T-helper 2 cell treated with Interferon-gamma antibody and Interleukin-4, amounts not matched to agents 5 μg/mL and 100 μg/mL, for 36 hours (primary cell): ENCODE data around the gene CD300LF.

ENCODE experiments used
- DNase-seq: peaks from one replicate; pipeline ENCODE4 v3.0.0; 2021; ENCODE audit warnings: low spot score
- H3K27ac Mint-ChIP-seq: one replicate; pipeline ENCODE4 v1.8.0; 2021; ENCODE audit warnings: mild to moderate bottlenecking, mixed read lengths
- H3K27me3 Mint-ChIP-seq: one replicate; pipeline ENCODE4 v1.8.0; 2021; ENCODE audit warnings: low read depth, mixed read lengths
- H3K36me3 Mint-ChIP-seq: one replicate; pipeline ENCODE4 v1.8.0; 2021; ENCODE audit warnings: low read depth, mixed read lengths
- H3K4me1 Mint-ChIP-seq: one replicate; pipeline ENCODE4 v1.8.0; 2021; ENCODE audit warnings: low read depth, mixed read lengths
- H3K4me3 Mint-ChIP-seq: one replicate; pipeline ENCODE4 v1.8.0; 2022; ENCODE audit warnings: mild to moderate bottlenecking, moderate library complexity, mixed read lengths
- H3K9me3 Mint-ChIP-seq: one replicate; pipeline ENCODE4 v1.8.0; 2021; ENCODE audit warnings: mixed read lengths

The CD300LF gene

GRCh38 chr17:74702116-74702871 is 10.4 kb downstream of the CD300LF start:
- no peaks in the 10 kb centered on the region for H3K9me3 Mint-ChIP-seq
- DNase-seq = no peak

GRCh38 chr17:74699236-74699635 is 13.5 kb downstream of the CD300LF start:
- no peaks in the 10 kb centered on the region for H3K36me3 Mint-ChIP-seq
- H3K27ac Mint-ChIP-seq = no peak overlapping the region
- H3K27me3 Mint-ChIP-seq = peaks cover 6% of the 10 kb centered on the region
- DNase-seq = no peak
- no peaks in the 10 kb centered on the region for H3K4me1 Mint-ChIP-seq
- H3K4me3 Mint-ChIP-seq = no peak overlapping the region
- H3K9me3 Mint-ChIP-seq = peaks cover 3% of the 10 kb centered on the region

More at GRCh38 chr17:74702116-74702871, 10.4 kb downstream of the CD300LF start:
- Mint-ChIP-seq H3K4me1 (no peaks in the 10 kb centered on the region), H3K4me3 (no peak overlapping the region), H3K36me3 (no peaks in the 10 kb centered on the region), H3K27me3 (peaks cover 25% of the 10 kb centered on the region), H3K27ac (no peak overlapping the region)

- peaks cover 9% of the 10 kb centered on the region for H3K27me3 Mint-ChIP-seq
- H3K9me3 Mint-ChIP-seq = peaks cover 8% of the 10 kb centered on the region
- no peaks in the 10 kb centered on the region for H3K4me1 Mint-ChIP-seq
- H3K27ac Mint-ChIP-seq = no peak overlapping the region
- DNase-seq = no peak
- no peak overlapping the region for H3K4me3 Mint-ChIP-seq
- no peaks in the 10 kb centered on the region for H3K36me3 Mint-ChIP-seq
Measured at GRCh38 chr17:74698069-74698468, 14.7 kb downstream of the CD300LF start.

- no peaks in the 10 kb centered on the region for H3K36me3 Mint-ChIP-seq
- DNase-seq = no peak
- peaks cover 14% of the 10 kb centered on the region for H3K27me3 Mint-ChIP-seq
- peaks cover 8% of the 10 kb centered on the region for H3K9me3 Mint-ChIP-seq
- H3K4me1 Mint-ChIP-seq = no peaks in the 10 kb centered on the region
- no peak overlapping the region for H3K27ac Mint-ChIP-seq
- no peak overlapping the region for H3K4me3 Mint-ChIP-seq
Measured at GRCh38 chr17:74697515-74697914, 15.2 kb downstream of the CD300LF start.

GRCh38 chr17:74695629-74696028 is 17.1 kb downstream of the CD300LF start:
- peaks cover 8% of the 10 kb centered on the region for H3K9me3 Mint-ChIP-seq
- no peaks in the 10 kb centered on the region for H3K36me3 Mint-ChIP-seq
- no peak for DNase-seq
- H3K27ac Mint-ChIP-seq = no peak overlapping the region
- peaks cover 12% of the 10 kb centered on the region for H3K27me3 Mint-ChIP-seq
- no peak overlapping the region for H3K4me3 Mint-ChIP-seq
- peaks cover 3% of the 10 kb centered on the region for H3K4me1 Mint-ChIP-seq

- no peak overlapping the region for H3K4me3 Mint-ChIP-seq
- peaks cover 8% of the 10 kb centered on the region for H3K9me3 Mint-ChIP-seq
- H3K4me1 Mint-ChIP-seq = peaks cover 14% of the 10 kb centered on the region
- no peak overlapping the region for H3K27ac Mint-ChIP-seq
- no peaks in the 10 kb centered on the region for H3K36me3 Mint-ChIP-seq
- DNase-seq = no peak
- H3K27me3 Mint-ChIP-seq = peaks cover 12% of the 10 kb centered on the region
Measured at GRCh38 chr17:74694081-74694480, 18.6 kb downstream of the CD300LF start.

- DNase-seq = no peak
- H3K27ac Mint-ChIP-seq = no peak overlapping the region
- peaks cover 25% of the 10 kb centered on the region for H3K4me1 Mint-ChIP-seq
Measured at GRCh38 chr17:74691151-74691550, 21.6 kb downstream of the CD300LF start.

GRCh38 chr17:74690409-74690825 is 22.3 kb downstream of the CD300LF start:
- H3K36me3 Mint-ChIP-seq = no peaks in the 10 kb centered on the region
- DNase-seq = peak; percentile 6
- peaks cover 11% of the 10 kb centered on the region for H3K27me3 Mint-ChIP-seq
- no peak overlapping the region for H3K27ac Mint-ChIP-seq
- H3K4me1 Mint-ChIP-seq = peaks cover 25% of the 10 kb centered on the region
- no peak overlapping the region for H3K4me3 Mint-ChIP-seq
- H3K9me3 Mint-ChIP-seq = peaks cover 8% of the 10 kb centered on the region

More at GRCh38 chr17:74691151-74691550, 21.6 kb downstream of the CD300LF start:
- peaks cover 9% of the 10 kb centered on the region for H3K27me3 Mint-ChIP-seq
- peaks cover 8% of the 10 kb centered on the region for H3K9me3 Mint-ChIP-seq
- no peak overlapping the region for H3K4me3 Mint-ChIP-seq
- no peaks in the 10 kb centered on the region for H3K36me3 Mint-ChIP-seq

GRCh38 chr17:74687886-74688285 is 24.8 kb downstream of the CD300LF start:
- no peaks in the 10 kb centered on the region for H3K36me3 Mint-ChIP-seq
- DNase-seq = no peak
- peaks cover 10% of the 10 kb centered on the region for H3K27me3 Mint-ChIP-seq
- H3K4me3 Mint-ChIP-seq = no peak overlapping the region
- no peaks in the 10 kb centered on the region for H3K9me3 Mint-ChIP-seq
- peaks cover 25% of the 10 kb centered on the region for H3K4me1 Mint-ChIP-seq
- H3K27ac Mint-ChIP-seq = no peak overlapping the region

- Mint-ChIP-seq H3K4me3 (no peak overlapping the region), H3K4me1 (peaks cover 25% of the 10 kb centered on the region), H3K27me3 (peaks cover 13% of the 10 kb centered on the region), H3K27ac (no peak overlapping the region), H3K36me3 (no peaks in the 10 kb centered on the region), H3K9me3 (no peaks in the 10 kb centered on the region)
- DNase-seq = no peak
Measured at GRCh38 chr17:74686761-74687160, 26.0 kb downstream of the CD300LF start.

GRCh38 chr17:74682471-74683190 is 30.1 kb downstream of the CD300LF start:
- no peaks in the 10 kb centered on the region for H3K9me3 Mint-ChIP-seq
- H3K27me3 Mint-ChIP-seq = peaks cover 28% of the 10 kb centered on the region
- H3K4me3 Mint-ChIP-seq = no peak overlapping the region
- peaks cover 11% of the 10 kb centered on the region for H3K4me1 Mint-ChIP-seq
- no peaks in the 10 kb centered on the region for H3K36me3 Mint-ChIP-seq
- H3K27ac Mint-ChIP-seq = no peak overlapping the region
- DNase-seq = no peak

GRCh38 chr17:74682028-74682427 is 30.7 kb downstream of the CD300LF start:
- H3K36me3 Mint-ChIP-seq = no peaks in the 10 kb centered on the region
- DNase-seq = no peak
- H3K27me3 Mint-ChIP-seq = peaks cover 33% of the 10 kb centered on the region
- H3K4me1 Mint-ChIP-seq = peaks cover 15% of the 10 kb centered on the region
- H3K4me3 Mint-ChIP-seq = no peak overlapping the region
- H3K27ac Mint-ChIP-seq = no peak overlapping the region
- H3K9me3 Mint-ChIP-seq = no peaks in the 10 kb centered on the region

- H3K4me3 Mint-ChIP-seq = no peak overlapping the region
- H3K27ac Mint-ChIP-seq = no peak overlapping the region
Measured at GRCh38 chr17:74680941-74681340, 31.8 kb downstream of the CD300LF start.

GRCh38 chr17:74680213-74680612 is 32.5 kb downstream of the CD300LF start:
- Mint-ChIP-seq H3K27me3 (peaks cover 37% of the 10 kb centered on the region), H3K36me3 (no peaks in the 10 kb centered on the region), H3K4me1 (peaks cover 15% of the 10 kb centered on the region), H3K9me3 (no peaks in the 10 kb centered on the region), H3K4me3 (no peak overlapping the region), H3K27ac (no peak overlapping the region)
- DNase-seq = no peak

More at GRCh38 chr17:74680941-74681340, 31.8 kb downstream of the CD300LF start:
- H3K4me1 Mint-ChIP-seq = peaks cover 15% of the 10 kb centered on the region
- no peak for DNase-seq
- no peaks in the 10 kb centered on the region for H3K36me3 Mint-ChIP-seq
- no peaks in the 10 kb centered on the region for H3K9me3 Mint-ChIP-seq
- H3K27me3 Mint-ChIP-seq = peaks cover 34% of the 10 kb centered on the region
